GM06990 (cell line): ENCODE data around the gene ISLR2.
A peak's percentile ranks its signal among the peaks of the same experiment; 100 is the strongest.
"Not testable (repeated sequence)": the region's sequence is repeated elsewhere in the genome, so short reads cannot be mapped to it uniquely, and the experiment has no call there.

Experiments
- DNase-seq: peaks from one replicate; pipeline ENCODE4 v3.0.0-alpha.2; 2011; ENCODE audit not compliant: insufficient read length; ENCODE audit errors: extremely low read depth
- H3K27me3 ChIP-seq: replicated peaks from 2 replicates; pipeline ENCODE4 v1.6.0; 2011; ENCODE audit warnings: low read length; ENCODE audit not compliant: control insufficient read depth, insufficient read depth
- H3K36me3 ChIP-seq: 2 replicates; pipeline ENCODE4 v1.5.1; 2011; ENCODE audit warnings: low read length; ENCODE audit not compliant: control insufficient read depth, insufficient read depth
- H3K4me3 ChIP-seq: replicated peaks from 2 replicates; pipeline ENCODE4 v1.5.1; 2011; ENCODE audit warnings: low read depth, mild to moderate bottlenecking, control low read depth, low read length
- TF ChIP-seq, protein P1 (sequence below): IDR thresholded peaks from 2 replicates; pipeline ENCODE4 v1.5.1; 2011; ENCODE audit warnings: low read length, control low read depth, mild to moderate bottlenecking, inconsistent platforms; ENCODE audit not compliant: insufficient read depth, poor library complexity, severe bottlenecking

Gene ISLR2, protein sequence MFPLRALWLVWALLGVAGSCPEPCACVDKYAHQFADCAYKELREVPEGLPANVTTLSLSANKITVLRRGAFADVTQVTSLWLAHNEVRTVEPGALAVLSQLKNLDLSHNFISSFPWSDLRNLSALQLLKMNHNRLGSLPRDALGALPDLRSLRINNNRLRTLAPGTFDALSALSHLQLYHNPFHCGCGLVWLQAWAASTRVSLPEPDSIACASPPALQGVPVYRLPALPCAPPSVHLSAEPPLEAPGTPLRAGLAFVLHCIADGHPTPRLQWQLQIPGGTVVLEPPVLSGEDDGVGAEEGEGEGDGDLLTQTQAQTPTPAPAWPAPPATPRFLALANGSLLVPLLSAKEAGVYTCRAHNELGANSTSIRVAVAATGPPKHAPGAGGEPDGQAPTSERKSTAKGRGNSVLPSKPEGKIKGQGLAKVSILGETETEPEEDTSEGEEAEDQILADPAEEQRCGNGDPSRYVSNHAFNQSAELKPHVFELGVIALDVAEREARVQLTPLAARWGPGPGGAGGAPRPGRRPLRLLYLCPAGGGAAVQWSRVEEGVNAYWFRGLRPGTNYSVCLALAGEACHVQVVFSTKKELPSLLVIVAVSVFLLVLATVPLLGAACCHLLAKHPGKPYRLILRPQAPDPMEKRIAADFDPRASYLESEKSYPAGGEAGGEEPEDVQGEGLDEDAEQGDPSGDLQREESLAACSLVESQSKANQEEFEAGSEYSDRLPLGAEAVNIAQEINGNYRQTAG

DNA sequence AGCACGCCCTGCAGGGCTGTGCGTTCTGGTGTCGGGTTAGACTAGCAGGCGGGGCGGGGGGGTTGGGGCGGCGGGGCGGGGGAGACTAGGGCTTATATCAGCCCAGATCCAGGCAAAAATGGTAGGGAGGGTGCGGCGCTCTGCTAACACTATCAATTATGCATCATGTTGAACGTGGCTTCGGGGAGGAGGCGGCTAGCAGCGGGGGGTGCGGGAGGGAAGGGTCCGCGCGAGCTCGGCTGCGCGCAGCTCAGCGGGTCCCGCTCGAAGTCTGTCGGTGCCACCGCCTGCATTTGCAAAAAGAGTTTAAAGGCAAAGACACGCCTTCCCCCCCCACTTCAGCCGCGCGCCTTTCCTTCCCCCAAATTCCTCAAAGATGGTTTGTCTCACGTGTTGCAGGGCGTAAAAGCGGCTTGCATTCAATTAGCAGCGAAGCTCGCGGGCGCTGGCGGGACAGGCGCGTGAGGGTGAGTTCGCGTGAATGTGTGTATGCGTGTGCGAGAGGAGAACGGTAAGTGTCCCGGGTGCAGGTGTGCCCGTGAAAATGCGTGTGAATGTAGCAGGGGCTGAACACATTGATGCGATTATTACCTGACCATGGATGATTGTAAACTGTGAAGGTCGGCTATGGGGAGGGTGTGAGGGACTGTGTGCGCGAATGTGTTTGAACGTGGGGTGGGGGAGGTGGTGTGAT is at the start of gene ISLR2:
Gene ISLR2 (plus strand): TSS at position 432 of the 694 bp plus-strand sequence. CDS start 2,169 bp downstream, outside the sequence.
- Histone ChIP-seq H3K36me3 (no peaks in the 10 kb centered on the region), H3K4me3 (no peak within 1 kb of the TSS; the same call in 1 of the 2 replicates), H3K27me3 (peaks cover 6% of the 10 kb centered on the region)
- no peak for DNase-seq
- TF ChIP-seq, protein P1, sequence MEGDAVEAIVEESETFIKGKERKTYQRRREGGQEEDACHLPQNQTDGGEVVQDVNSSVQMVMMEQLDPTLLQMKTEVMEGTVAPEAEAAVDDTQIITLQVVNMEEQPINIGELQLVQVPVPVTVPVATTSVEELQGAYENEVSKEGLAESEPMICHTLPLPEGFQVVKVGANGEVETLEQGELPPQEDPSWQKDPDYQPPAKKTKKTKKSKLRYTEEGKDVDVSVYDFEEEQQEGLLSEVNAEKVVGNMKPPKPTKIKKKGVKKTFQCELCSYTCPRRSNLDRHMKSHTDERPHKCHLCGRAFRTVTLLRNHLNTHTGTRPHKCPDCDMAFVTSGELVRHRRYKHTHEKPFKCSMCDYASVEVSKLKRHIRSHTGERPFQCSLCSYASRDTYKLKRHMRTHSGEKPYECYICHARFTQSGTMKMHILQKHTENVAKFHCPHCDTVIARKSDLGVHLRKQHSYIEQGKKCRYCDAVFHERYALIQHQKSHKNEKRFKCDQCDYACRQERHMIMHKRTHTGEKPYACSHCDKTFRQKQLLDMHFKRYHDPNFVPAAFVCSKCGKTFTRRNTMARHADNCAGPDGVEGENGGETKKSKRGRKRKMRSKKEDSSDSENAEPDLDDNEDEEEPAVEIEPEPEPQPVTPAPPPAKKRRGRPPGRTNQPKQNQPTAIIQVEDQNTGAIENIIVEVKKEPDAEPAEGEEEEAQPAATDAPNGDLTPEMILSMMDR, result no peak

DNA sequence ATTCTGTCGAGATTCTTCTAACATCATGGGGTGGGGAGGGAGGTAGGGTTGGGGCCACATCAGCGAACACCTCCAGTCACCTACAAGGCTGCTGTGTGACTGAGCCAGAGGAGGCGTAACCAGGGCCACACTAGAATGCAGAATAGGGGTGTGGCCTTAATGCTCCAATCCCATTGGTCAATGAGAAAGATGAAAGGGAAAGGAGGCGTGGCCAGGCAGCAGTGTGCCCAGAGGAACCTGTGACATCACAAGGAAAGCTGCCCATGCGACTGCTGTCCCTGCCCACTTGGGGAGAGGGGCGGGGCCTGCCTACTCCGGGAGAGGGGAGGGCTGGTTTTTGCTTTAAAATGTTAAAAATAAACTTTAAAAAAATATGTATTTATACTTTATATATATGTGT is 47.9 kb upstream of the ISLR2 start, which contains the start of gene GOLGA6A:
Gene GOLGA6A (minus strand): TSS at position 101 of the 400 bp plus-strand sequence. CDS start 41 bp downstream, at position 60.
- H3K4me3 ChIP-seq, result not testable (repeated sequence)

GRCh38 chr15:74094567-74094966 is 35.8 kb upstream of the ISLR2 start:
- not testable (repeated sequence) for DNase-seq, H3K36me3 ChIP-seq, H3K4me3 ChIP-seq, H3K27me3 ChIP-seq

More for the DNA sequence above, 47.9 kb upstream of the ISLR2 start, which contains the start of gene GOLGA6A:
- not testable (repeated sequence) for DNase-seq, H3K36me3 ChIP-seq, H3K27me3 ChIP-seq

DNA sequence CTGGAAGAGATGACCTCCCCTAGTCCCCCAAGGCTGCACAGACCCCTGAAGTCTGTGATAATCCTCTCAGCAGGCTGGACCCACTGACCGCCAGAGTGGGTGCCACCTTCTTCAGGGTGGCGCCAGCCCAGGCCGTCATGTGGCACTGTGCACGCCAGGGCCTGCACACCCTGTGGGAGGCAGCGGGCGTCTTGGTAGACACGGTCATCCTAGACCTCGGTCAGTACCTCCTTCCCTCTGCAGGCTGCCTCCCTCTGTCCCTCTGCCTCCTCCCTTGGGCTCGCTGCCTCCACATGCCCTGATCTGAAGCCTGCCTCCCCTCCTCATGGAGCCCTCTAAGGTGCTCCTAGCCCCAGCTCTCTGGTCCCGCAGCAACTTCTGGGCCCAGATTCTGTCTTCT is 34.8 kb upstream of the ISLR2 start:
- H3K27me3 ChIP-seq, H3K36me3 ChIP-seq, H3K4me3 ChIP-seq, DNase-seq: not testable (repeated sequence)

DNA sequence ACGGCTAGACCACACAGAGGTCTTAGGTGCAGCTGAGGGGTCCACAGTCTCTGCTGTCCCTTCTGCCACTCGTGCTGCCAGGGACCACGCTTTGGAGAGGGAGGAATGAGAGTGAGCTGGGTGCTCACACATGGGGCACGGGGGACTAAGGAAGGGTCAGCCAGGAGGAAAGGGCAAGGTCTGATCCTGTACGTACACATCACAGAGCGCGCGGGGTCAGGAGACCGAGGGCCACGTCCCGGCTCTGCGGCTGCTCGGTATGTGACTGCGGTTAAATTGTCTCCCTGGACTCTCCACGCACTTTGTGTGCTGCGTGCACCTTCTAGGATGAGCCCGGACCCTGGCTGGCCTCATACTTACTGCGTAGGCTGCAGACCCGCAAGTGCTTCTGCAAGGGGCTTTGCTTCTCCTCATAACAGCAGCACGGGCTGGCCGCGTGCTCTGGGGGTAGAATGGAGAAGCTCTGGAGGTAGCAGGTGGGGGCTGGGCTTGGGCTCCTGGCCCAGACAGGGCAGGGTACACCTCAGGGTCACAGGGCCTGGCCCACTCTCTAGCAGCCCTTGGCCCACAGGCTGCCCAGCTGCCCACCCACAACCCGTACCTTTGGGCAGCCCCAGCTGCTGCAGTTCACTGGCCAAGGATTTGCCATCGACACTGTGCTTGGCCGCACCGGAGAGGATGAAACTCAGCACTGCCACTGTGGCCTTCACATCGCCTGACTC is 33.5 kb upstream of the ISLR2 start:
- H3K4me3 ChIP-seq, H3K27me3 ChIP-seq, H3K36me3 ChIP-seq, DNase-seq: not testable (repeated sequence)

DNA sequence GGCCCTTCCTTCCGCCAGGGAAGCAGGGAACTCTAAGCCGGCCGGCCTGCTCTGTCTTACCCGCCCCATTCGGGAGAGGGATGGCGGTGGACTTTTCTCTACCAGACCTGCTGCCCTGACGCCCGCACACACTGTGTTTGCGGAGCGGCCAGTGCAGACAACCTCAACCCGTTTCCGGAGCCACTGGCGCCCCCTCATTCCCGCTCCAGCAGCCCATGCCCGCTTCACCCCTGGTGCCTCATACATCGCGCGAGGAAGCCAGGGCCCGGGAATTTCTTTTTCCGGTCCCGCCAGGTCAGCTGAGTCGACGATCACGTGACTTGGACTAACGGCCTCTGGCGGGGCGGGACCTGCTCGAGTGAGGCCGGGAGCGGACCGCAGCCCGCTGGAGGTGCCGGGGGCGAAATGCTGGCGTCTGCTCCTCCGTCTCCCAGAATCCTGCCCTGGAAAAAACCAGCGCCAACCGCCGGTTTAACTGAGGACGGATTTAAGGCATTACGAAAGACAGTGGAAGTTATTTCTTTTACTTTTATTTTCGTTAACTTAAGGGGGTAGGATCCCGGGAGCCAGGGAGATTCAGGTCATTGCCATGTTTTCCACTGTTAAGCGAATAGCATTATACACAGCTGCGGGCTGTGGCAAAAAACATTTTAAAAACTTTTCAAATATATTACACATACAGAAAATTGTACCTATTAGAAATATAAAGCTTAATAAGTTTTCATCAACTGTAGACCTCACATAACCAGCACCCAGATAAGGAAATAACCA is 30.2 kb upstream of the ISLR2 start:
- peak overlapping the region; percentile 43 for H3K4me3 ChIP-seq
- H3K27me3 ChIP-seq, H3K36me3 ChIP-seq: not testable (repeated sequence)
- peak; percentile 66 for DNase-seq

- no peaks in the 10 kb centered on the region for H3K27me3 ChIP-seq
- TF ChIP-seq, protein P1, result no peak
- H3K4me3 ChIP-seq, result no peak overlapping the region
- H3K36me3 ChIP-seq, result no peaks in the 10 kb centered on the region
- DNase-seq, result no peak
Measured at GRCh38 chr15:74108111-74108510, 22.3 kb upstream of the ISLR2 start.
